ENCODE measurements around the gene TPPP3. TPM values are rescaled to one million over a fixed set of nuclear protein-coding genes. Genes with fewer than 3 reads are reported as not detected.

The TPPP3 gene
- total RNA-seq, 4 donors from 2014 or later, result 2.2 to 31.9 (median 7.1) TPM

- ATAC-seq (no peak), DNase-seq (no peak)
- Histone ChIP-seq H3K9me3 (no peaks in the 10 kb centered on the region), H3K4me1 (peaks cover 46 to 47% of the 10 kb centered on the region in 2 donors), H3K27me3 (no peaks in the 10 kb centered on the region), H3K36me3 (no peaks in the 10 kb centered on the region), H3K4me3 (no peak overlapping the region), H3K27ac (peak overlapping the region in 1 of 4 donors; percentile 66)
- intact Hi-C loops (cut with DNase I; ENCODE audit: low total_unique reads) (no loop called here), in situ Hi-C loops (cut with MboI; ENCODE audit: low sequenced_read_pairs in 4 of 4) (no loop called here)
- TF ChIP-seq POLR2A (IDR thresholded peaks at IDR 0.05), result no peak
- TF ChIP-seq, protein P1, sequence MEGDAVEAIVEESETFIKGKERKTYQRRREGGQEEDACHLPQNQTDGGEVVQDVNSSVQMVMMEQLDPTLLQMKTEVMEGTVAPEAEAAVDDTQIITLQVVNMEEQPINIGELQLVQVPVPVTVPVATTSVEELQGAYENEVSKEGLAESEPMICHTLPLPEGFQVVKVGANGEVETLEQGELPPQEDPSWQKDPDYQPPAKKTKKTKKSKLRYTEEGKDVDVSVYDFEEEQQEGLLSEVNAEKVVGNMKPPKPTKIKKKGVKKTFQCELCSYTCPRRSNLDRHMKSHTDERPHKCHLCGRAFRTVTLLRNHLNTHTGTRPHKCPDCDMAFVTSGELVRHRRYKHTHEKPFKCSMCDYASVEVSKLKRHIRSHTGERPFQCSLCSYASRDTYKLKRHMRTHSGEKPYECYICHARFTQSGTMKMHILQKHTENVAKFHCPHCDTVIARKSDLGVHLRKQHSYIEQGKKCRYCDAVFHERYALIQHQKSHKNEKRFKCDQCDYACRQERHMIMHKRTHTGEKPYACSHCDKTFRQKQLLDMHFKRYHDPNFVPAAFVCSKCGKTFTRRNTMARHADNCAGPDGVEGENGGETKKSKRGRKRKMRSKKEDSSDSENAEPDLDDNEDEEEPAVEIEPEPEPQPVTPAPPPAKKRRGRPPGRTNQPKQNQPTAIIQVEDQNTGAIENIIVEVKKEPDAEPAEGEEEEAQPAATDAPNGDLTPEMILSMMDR (IDR thresholded peaks at IDR 0.05 in 4 of 5, conservative IDR thresholded peaks at IDR 0.05 in 1 of 5), result no peak
Measured at GRCh38 chr16:67388591-67388990, 4.7 kb downstream of the TPPP3 start.

DNA sequence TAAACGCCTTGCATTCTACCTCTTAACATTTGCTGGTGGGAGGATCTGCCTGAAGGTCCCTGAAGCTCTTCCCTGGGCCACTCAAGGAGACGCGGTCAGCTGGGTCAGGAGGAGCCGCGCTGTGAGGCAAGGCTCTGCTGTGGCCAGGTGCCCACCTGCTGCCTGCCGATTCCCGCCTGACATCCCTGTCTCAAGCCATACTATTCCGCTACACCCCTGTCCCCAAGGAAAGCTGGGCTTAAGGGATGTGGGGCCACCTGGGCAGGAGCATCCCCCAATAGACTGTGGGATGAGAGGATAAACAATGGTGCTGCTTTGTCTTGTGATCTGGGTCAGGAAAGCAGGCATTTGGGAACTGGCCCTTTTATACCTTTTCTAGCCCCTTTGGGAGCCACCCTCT lies 5.1 kb downstream of the TPPP3 start:
- intact Hi-C loops (cut with DNase I; ENCODE audit: low total_unique reads) (no loop called here), in situ Hi-C loops (cut with MboI; ENCODE audit: low sequenced_read_pairs in 4 of 4) (no loop called here)
- no peak for DNase-seq
- TF ChIP-seq POLR2A (IDR thresholded peaks at IDR 0.05), result no peak
- TF ChIP-seq, protein P1 (IDR thresholded peaks at IDR 0.05 in 4 of 5, conservative IDR thresholded peaks at IDR 0.05 in 1 of 5), result no peak
- Histone ChIP-seq H3K27me3 (no peaks in the 10 kb centered on the region), H3K36me3 (no peaks in the 10 kb centered on the region), H3K4me3 (no peak overlapping the region), H3K9me3 (no peaks in the 10 kb centered on the region), H3K27ac (peak overlapping the region in 1 of 4 donors; percentile 66), H3K4me1 (peaks cover 43 to 46% of the 10 kb centered on the region in 2 donors)
- no peak for ATAC-seq

- ATAC-seq, result no peak
- Histone ChIP-seq H3K36me3 (no peaks in the 10 kb centered on the region), H3K27me3 (no peaks in the 10 kb centered on the region), H3K9me3 (no peaks in the 10 kb centered on the region), H3K4me3 (no peak overlapping the region), H3K4me1 (peaks cover 37 to 41% of the 10 kb centered on the region in 2 donors), H3K27ac (no peak overlapping the region)
- intact Hi-C loops (cut with DNase I; ENCODE audit: low total_unique reads) (no loop called here), in situ Hi-C loops (cut with MboI; ENCODE audit: low sequenced_read_pairs in 4 of 4) (no loop called here)
- DNase-seq, result no peak
- TF ChIP-seq POLR2A (IDR thresholded peaks at IDR 0.05), result no peak
- TF ChIP-seq, protein P1 (IDR thresholded peaks at IDR 0.05 in 4 of 5, conservative IDR thresholded peaks at IDR 0.05 in 1 of 5), result no peak
Measured at GRCh38 chr16:67387479-67388079, 5.7 kb downstream of the TPPP3 start.

DNA sequence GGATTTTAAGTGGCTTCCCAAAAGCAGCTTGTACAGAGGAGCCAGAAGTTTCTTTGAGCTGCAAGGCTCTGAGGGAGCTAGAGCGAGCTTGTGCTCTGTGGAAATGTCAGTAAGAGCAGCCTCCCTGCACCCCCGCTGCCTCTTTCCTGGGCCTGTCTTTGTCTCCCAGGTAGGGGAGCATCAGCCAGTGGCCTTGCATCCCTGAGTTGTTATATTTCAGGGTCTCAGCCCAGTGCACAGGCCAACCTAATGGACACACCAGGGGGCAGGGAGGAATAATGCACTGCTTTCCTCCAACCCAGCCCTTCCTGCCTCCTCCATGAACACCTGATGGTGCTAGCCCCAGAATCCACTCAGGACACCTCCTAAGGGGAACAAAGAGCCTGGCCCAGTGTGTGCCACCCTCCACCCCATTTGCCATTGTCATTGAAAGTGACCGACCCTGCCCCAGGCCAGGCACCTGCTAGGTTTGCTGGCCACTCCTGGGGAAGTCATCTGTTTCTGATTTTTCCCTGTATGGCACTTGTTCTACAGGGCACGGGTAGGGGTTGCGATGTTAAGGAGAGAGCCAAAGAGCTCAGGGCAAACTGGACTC lies 6.3 kb downstream of the TPPP3 start:
- TF ChIP-seq POLR2A (IDR thresholded peaks at IDR 0.05), result no peak
- TF ChIP-seq, protein P1 (IDR thresholded peaks at IDR 0.05 in 4 of 5, conservative IDR thresholded peaks at IDR 0.05 in 1 of 5), result no peak
- in situ Hi-C loops (cut with MboI; ENCODE audit: low sequenced_read_pairs in 4 of 4), result no loop called here
- no peaks in the 10 kb centered on the region for H3K9me3 ChIP-seq

More for the DNA sequence above, 6.3 kb downstream of the TPPP3 start:
- no peaks in the 10 kb centered on the region for H3K36me3 ChIP-seq
- H3K4me1 ChIP-seq, result peaks cover 31 to 36% of the 10 kb centered on the region in 2 donors
- no peaks in the 10 kb centered on the region for H3K27me3 ChIP-seq
- no peak overlapping the region for H3K4me3 ChIP-seq
- ATAC-seq (no peak), DNase-seq (no peak)
- no peak overlapping the region for H3K27ac ChIP-seq
- intact Hi-C loops (cut with DNase I; ENCODE audit: low total_unique reads), result no loop called here

Data from gastrocnemius medialis (tissue), 4 donors.